Measurements from ENCODE around the gene EVI2A. TPM values are rescaled to one million over a fixed set of nuclear protein-coding genes. Genes with fewer than 3 reads are reported as not detected.
"Not testable (repeated sequence)": the region's sequence is repeated elsewhere in the genome, so short reads cannot be mapped to it uniquely, and the experiment has no call there.

EVI2A gene, protein sequence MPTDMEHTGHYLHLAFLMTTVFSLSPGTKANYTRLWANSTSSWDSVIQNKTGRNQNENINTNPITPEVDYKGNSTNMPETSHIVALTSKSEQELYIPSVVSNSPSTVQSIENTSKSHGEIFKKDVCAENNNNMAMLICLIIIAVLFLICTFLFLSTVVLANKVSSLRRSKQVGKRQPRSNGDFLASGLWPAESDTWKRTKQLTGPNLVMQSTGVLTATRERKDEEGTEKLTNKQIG
- total RNA-seq (2014; rRNA removed) = 38.0 and 53.9 TPM in 2 replicates
- polyA plus RNA-seq (2012) = 12.9 TPM

DNA sequence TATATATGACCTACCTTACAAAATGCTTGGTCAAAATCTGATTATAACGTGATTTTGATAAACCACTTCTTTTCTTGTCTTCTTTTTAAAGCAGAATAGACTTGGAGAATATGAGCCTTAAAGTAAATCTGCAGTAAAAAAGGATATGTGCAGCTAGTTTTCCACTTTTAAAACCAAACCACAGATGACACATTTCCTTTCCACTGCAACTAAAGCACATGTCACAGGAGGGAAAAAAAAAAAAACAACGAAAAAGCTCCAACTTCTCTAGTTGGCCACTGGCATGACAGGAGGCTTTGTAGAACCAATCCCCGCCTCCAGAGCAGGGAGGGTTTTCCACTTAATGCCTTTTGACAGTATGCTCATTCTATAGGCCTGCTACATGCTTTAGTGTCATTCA is at the start of gene EVI2A:
EVI2A (minus strand) TSS at position 142 of the 400 bp plus-strand sequence. CDS start 2,609 bp downstream, outside the sequence.
- peak; percentile 93 for DNase-seq (ENCODE audit: low read depth)

DNA sequence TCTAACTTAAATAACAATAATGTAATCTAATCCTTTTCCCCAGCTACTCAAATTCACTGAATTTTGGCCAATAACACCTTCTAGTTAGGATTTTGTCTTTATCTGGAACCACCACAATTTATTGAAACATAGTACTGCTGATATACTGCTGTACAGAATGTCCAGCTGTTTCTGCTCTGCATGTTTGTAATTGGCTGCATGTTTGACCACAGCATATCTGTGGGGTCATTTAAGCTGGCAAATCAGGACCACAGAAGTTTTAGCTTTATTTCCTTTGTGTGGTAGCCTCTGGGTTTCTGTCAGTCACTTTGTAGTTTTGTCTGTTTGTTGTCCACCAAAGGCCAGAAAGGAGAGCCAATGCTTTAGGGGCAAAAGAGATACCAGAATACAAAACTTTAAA is 47.8 kb upstream of the EVI2A start:
- DNase-seq (ENCODE audit: low read depth) = peak; percentile 84

DNA sequence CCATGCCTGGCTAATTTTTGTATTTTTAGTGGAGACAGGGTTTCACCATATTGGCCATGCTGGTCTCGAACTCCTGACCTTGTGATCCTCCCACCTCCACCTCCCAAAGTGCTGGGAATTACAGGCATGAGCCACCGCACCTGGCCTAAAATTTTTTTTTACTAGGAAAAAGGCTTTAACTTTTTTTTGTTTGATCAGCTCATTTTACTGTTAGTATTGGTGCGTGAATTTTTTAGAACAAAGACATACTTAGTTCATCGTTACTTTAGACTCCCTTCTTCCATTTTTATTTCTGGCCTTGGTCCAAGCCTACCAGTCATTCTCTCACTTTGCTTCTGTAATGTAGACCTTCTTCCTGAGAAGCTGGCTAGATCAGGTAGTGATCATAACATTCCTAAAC is 44.7 kb upstream of the EVI2A start:
- DNase-seq (ENCODE audit: low read depth) = no peak

DNA sequence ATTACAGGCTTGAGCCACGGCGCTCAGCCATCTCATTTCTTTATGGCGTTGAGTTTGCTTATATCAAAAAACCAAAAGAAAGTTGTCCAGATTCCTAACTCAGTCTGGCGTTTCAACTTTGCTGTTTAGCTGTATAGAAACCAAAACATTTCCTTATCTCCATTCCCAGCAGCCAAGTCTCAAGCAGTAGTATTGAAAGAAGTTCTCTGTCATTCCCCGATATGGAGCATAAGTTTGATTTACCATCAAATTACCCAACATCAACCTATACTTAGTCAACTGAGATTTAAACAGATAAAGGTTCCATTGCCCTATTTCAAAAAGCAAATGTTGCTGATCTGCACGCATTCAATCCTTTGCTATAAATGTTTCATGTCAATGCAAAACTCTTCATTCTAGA is 42.6 kb upstream of the EVI2A start:
- no peak for DNase-seq (ENCODE audit: low read depth)

GRCh38 chr17:31357839-31358394 is 36.5 kb upstream of the EVI2A start:
- DNase-seq (ENCODE audit: low read depth) = peak; percentile 63

GRCh38 chr17:31357091-31357490 is 35.7 kb upstream of the EVI2A start:
- no peak for DNase-seq (ENCODE audit: low read depth)

DNA sequence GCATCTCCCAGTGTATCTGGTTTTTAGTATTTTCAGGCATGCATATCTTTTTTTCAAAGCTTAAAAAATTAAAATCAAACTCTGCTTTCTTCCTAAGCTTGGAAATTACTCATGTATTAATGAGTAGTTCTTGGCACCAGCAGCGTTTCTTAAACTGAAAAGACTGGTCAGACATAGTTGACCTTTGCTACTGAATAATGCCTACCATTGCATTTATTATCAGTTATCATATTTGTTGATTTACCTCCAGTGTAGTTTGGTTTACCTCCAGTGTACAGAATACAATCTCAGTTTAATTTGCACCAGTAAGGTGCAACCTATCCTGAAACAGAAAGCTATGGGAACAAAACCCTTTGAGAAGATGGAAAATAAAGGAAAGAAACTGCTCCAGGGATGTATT is 34.5 kb upstream of the EVI2A start:
- no peak for DNase-seq (ENCODE audit: low read depth)

GRCh38 chr17:31349454-31349853 is 28.0 kb upstream of the EVI2A start:
- DNase-seq (ENCODE audit: low read depth) = no peak

DNA sequence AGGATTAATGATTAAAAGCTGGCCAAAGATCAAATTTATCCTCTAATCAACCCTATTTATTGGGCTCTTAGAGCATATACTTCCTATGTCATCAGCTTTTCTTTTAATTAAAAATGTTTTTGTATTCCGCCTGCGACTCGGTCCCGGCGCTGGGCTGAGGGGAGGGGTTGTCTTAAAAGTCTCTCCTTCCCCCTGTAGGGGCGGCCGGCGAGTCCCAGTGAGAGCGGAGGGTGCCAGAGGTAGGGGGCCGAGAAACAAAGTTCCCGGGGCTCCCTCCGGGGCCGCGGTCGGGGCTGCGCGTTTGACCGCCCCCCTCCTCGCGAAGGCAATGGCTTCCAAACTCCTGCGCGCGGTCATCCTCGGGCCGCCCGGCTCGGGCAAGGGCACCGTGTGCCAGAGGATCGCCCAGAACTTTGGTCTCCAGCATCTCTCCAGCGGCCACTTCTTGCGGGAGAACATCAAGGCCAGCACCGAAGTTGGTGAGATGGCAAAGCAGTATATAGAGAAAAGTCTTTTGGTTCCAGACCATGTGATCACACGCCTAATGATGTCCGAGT is 23.8 kb upstream of the EVI2A start:
- not testable (repeated sequence) for DNase-seq (ENCODE audit: low read depth)

GRCh38 chr17:31339906-31340661 is 18.7 kb upstream of the EVI2A start:
- peak; percentile 56 for DNase-seq (ENCODE audit: low read depth)

DNA sequence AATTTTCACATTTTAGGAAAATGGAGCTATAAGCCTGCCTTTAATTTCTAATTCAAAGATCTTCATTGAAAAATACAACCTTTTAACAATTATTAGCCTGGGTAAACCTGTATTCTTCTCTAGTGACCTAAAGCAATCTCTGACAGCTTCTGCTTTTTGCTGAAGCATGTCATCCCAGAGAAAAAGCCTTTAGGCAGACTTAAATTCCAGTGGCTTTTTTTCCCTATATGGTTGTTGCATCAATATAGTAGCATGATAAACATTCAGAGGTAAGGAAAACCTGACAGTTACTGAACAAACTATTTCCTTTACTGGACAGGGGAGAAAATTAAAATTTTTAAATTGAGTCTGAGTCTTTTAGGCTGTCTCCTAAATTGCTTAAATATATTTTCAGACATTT is 7.8 kb upstream of the EVI2A start:
- no peak for DNase-seq (ENCODE audit: low read depth)

GRCh38 chr17:31328160-31328535 is 6.7 kb upstream of the EVI2A start:
- peak; percentile 66 for DNase-seq (ENCODE audit: low read depth)

DNA sequence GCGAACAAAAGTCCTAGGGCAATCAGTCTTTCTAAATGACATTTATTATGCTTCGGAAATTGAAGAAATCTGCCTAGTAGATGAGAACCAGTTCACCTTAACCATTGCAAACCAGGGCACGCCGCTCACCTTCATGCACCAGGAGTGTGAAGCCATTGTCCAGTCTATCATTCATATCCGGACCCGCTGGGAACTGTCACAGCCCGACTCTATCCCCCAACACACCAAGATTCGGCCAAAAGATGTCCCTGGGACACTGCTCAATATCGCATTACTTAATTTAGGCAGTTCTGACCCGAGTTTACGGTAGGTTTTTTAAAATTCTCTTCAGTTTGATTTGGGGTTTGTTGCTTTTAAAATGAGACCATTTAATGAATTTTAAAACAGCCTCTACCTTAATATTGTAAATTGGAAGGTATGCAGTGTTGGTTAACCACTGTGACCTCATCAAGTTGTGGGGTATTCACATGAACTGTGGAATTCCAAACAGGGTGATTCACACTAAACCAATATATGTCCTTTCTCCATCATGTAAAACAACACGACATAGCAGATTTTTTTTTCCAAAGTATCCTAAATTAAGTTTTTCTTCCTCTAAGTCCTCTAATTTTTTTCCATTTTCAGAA is 6.2 kb upstream of the EVI2A start:
- DNase-seq (ENCODE audit: low read depth) = peak; percentile 90

DNA sequence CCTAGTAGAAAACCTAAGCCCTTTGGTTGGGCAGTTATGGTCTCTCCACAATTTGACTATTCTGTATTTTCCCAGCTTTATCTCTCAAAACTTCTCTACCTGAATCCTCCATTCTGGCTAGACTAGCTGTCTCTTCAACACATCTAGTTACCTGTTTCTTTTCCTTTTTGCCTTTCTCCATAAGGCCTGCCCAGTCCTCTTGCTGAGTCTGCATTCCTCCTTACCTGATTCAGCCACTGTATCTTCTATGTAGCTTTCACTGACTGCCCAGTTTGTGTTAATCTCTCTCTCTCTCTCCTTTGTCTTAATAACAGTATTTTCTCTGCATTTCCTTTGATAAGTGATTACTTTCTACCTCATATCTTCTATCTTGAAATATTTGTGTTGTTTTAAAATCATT is 2.1 kb upstream of the EVI2A start:
- DNase-seq (ENCODE audit: low read depth) = no peak

DNA sequence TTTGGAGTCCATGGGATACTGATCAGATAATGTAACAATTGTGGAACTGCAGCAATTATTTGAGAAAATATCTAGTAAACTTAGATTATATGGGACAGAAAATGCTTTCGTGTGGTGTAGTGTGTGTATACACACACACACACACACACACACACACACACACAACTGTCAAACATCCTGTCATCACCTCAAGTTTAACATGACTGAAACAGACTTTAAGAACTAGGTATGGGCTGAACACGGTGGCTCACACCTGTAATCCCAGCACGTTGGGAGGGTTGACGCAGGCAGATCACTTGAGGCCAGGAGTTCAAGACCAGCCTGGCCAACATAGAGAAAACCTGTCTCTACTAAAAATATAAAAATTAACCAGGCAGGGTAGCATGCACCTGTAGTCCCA is 544 bp upstream of the EVI2A start:
- DNase-seq (ENCODE audit: low read depth) = no peak

DNA sequence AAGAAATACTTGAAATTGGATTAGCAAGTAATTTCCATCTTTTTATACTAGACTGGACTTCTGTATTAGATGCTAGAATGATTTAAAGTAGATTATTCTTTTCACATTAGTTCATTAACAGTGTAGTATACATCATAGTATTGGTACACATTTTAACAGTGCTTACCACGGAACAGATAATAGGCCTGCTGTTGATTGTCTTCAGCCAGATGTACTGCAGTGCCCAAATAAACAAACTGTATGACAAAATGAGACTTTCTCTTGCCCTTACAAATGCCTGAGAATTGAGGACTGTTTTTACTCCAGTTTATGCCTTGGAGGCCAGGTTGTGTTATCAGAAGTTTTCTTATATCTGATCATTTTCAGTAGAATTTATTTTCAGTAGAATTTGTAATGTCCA is 631 bp downstream of the EVI2A start:
- DNase-seq (ENCODE audit: low read depth) = peak; percentile 54

- peak; percentile 32 for DNase-seq (ENCODE audit: low read depth)
These were observed 1.2 kb downstream of the EVI2A start for GRCh38 chr17:31320241-31320640.

DNA sequence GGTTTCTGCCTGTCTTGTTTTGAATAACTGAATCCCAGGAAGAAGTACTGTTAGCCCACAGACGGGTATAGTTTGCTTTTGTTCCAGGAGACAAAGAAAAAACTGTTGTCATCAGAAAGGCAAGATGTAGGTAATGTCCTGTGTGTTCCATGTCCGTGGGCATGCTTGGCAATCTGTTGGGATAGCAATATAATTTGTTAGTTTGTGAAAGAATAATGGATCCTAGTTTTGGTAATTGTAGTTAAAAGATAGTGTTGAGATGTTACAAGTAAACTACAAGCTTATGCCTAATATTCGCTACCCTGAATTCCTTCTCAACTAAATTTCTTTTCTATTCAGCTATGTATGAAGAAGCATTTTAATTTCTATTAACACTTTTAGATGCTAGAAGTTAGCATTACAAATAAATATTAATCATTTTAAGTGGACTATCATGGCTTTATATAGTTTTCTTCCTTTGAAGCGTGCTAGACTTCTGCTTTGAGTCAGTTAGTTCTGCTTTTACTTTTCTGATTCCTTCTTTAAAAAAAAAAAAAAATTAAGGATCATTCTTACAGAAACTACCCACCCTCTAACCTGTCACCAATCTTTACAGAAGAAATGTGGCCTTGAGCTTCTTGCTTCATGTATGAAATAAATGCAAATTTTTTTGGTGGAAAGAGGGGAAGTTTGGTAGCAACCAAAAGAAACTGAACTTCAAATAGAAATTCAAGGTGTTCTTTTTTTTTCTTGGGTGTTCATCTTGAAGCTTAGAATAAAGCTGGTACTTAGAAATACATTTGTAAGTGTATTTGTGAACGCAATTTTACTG is 2.4 kb downstream of the EVI2A start:
- peak; percentile 34 for DNase-seq (ENCODE audit: low read depth)

DNA sequence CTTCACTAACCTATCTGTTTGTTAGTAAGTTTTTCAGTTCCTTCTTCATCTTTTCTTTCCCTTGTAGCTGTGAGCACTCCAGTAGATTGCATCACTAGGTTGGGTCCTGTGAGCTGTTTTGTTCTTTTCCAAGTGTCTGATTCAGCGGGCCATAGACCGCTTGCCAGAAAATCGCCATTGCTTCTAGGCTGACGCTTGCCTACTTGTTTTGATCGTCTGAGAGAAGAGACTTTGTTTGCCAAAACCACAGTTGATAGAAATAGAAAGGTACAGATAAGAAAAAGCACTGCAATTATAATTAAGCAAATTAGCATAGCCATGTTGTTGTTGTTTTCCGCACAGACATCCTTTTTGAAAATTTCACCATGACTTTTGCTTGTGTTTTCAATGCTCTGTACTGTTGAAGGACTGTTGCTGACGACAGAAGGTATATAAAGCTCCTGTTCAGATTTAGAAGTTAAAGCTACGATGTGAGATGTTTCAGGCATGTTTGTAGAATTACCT is 3.1 kb downstream of the EVI2A start:
- DNase-seq (ENCODE audit: low read depth) = peak; percentile 87

DNA sequence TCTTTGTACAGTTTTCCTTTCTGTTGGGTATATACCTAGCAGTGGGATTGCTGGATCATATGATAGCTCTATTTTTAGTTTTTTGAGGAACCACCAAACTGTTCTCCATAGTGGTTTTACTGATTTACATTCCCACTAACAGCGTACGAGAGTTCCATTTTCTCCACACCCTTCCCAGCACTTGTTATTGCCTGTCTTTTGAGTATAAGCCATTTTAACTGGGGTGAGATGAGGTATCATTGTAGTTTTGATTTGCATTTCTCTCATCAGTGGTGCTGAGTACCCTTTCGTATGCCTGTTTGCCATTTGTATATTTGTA is 6.7 kb downstream of the EVI2A start:
- DNase-seq (ENCODE audit: low read depth) = no peak

Data from LHCN-M2 (cell line).